H4 (cell line): ENCODE results near the gene KNL1. TPM values are rescaled to one million over a fixed set of nuclear protein-coding genes. Genes with fewer than 3 reads are reported as not detected.
"Not testable (repeated sequence)": the region's sequence is repeated elsewhere in the genome, so short reads cannot be mapped to it uniquely, and the experiment has no call there.

ENCODE experiments used
- DNase-seq: peaks from one replicate; pipeline ENCODE4 v3.0.0-alpha.2; 2015; ENCODE audit warnings: low spot score
- total RNA-seq: library from RNA; depleted of rRNA; stranded (reverse); fragments of >200 nt; shearing (Covaris generic); gene quantifications from 2 replicates; pipeline ENCODE4 v1.2.3, GENCODE V29; 2014

Gene KNL1
- total RNA-seq, 1 experiment from 2014 or later = 18.8 TPM

DNA sequence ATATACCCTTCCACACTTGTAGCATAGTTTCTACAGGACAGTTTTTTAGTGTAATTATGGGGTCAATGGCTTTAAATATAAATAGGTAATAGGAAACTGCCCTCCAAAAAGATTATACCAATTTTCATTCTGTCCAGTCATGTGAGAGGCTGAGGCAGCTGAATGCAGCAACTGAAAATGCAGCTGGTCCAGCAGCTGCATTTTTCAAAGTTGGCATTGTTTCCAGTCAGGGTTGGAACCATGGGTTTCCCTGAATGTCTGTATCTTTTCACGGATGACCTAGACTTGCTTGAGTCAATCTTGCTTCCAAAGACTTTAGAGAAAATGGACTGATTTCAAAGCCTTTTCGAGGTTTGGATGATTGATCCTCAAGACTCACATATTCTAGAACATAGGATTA, 9.9 kb upstream of the KNL1 start:
- DNase-seq = no peak

GRCh38 chr15:40590667-40591050, 3.4 kb upstream of the KNL1 start:
- no peak for DNase-seq

DNA sequence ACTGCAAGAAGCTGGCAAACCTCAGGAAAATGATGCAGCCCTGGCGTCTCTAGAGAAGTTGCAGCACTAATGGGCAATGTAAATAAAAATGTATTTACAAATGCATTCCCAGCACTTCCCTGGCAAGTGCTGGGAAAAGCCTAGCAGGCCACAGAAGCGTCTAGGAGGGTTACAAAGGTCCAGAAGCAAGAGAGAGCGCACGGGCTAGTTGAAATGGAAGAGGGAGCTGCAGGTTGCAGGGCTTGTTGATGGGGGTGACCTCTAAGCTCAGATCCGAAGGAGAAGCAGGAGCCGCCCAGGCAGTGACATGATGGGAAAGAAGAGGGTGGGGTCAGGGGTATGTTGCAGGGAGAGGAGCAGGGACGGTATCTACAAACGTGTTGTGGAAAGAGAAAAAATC, 2.7 kb upstream of the KNL1 start:
- DNase-seq = no peak

DNA sequence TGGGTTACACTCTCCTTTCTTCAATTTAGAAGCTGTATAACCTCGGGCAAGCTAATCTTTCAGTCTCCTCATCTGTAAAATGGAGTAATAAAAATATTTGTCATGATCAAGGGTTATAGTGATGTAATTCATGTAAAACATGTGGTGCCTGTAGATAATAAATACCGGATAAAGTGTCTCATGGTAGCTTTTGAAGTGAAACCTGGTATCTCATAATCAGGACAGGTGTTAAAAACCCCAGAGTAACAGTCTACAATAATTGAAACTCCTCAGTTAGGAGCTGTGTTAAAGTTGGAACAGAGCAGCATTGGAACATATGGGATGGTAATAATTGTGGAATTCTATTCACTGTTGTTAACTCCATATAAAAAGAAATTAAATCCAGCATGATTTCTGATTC, 884 bp upstream of the KNL1 start:
- no peak for DNase-seq

DNA sequence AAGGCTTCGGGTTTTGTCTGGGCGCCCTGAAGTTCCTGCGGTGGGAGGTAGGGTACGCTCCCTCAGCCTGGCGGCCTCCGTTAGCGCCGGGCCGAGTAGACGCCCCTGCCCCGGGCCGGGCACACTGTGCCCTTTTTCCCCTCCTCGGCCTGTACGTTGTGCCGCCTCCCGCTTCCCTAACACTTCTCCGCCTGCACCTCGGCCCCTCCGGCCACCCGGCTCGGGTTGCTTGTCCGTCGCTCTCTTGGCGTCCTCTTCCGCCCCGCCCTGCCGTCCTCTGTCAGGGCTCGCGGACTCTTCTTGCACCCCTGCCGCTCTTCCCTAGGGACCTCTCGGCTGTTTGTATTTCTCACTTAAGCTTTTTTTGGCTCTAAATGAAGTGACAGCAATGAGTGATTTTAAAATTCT, 384 bp downstream of the KNL1 start:
- DNase-seq = peak; percentile 45

GRCh38 chr15:40595219-40595618, 1.2 kb downstream of the KNL1 start:
- no peak for DNase-seq

DNA sequence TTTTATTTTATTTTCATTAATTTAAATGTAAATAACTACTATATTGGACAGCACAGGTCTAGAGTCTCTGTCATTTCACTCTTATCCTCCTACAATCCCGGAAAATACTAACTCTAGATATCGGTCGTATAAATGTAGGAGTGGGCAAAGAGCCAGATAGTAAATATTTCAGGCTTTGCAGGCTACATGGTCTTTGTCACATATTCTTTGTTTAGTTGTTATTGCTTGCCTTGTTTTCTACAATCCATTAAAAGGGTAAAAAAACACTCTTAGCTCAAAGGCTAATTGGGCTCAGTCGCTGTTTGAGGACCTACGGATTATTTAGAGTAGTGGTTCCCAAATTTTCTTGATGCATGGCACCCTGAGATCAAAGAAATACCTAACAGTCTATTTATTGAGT, 1.7 kb downstream of the KNL1 start:
- no peak for DNase-seq

GRCh38 chr15:40597024-40597423, 3.0 kb downstream of the KNL1 start:
- DNase-seq = no peak

- DNase-seq = no peak
These were observed 4.1 kb downstream of the KNL1 start for GRCh38 chr15:40598126-40598525.

- no peak for DNase-seq
These were observed 4.6 kb downstream of the KNL1 start for GRCh38 chr15:40598672-40599071.

- DNase-seq = no peak
These were observed 6.9 kb downstream of the KNL1 start for GRCh38 chr15:40600956-40601355.

DNA sequence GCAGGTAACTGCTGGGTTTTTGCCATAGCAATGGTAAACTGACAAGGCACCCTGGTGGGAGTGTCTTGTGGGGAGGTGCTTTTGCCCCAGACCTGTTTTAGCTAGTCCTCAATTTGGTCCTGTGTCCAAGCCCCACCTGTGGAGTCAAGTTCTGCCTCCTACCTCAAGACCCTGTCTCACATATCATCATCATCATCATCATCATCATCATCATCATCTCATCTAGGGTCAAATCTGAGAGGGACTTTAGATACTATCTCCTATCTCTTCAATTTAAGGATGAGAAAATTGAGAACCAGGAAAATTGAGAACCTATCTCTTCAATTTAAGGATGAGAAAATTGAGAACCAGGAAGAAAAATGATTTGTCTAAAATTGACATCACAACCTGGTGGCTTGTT, 9.9 kb downstream of the KNL1 start:
- no peak for DNase-seq

DNA sequence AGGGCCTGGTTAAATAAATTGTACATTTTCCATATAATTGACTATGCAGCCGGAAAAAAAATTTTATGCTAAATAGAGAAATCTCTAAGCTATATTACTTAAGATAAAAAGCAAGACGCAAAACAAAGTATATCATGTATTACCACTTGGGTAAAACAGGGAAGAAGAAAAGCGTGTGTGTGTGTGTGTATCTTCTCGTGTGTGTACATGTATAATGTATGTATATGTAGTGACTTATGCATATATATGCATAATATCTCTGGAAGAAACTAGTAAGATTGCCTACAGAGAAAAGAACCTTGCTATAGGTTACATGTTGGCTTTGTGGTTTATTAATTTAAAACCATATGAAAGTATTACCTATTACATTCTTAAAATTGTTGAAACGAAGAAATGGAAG, 19.0 kb downstream of the KNL1 start:
- DNase-seq = no peak

GRCh38 chr15:40618023-40618422, 24.0 kb downstream of the KNL1 start:
- no peak for DNase-seq

GRCh38 chr15:40618906-40619305, 24.9 kb downstream of the KNL1 start:
- no peak for DNase-seq

- no peak for DNase-seq
These were observed 29.3 kb downstream of the KNL1 start for GRCh38 chr15:40623361-40623760.

DNA sequence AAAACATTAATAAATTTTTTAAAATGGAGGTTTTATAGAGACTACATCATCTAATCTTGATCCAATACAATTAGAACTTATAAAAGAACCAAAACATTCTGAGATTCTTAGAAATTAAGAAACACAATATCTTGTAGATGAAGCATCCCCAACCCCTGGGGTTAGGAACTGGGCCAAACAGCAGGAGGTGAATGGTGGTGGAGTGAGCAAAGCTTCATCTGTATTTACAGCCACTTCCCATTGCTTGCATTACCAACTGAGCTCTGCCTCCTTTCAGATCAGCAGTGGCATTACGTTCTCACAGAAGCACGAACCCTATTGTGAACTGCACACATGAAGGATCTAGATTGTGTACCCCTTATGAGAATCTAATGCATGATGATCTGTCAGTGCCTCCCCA, 36.3 kb downstream of the KNL1 start:
- DNase-seq = no peak

GRCh38 chr15:40633178-40633577, 39.1 kb downstream of the KNL1 start:
- peak; percentile 93 for DNase-seq

- no peak for DNase-seq
These were observed 43.2 kb downstream of the KNL1 start for GRCh38 chr15:40637221-40637745.

- DNase-seq = no peak
These were observed 45.6 kb downstream of the KNL1 start for GRCh38 chr15:40639677-40640076.

GRCh38 chr15:40647523-40647922, 53.5 kb downstream of the KNL1 start:
- DNase-seq = no peak

- DNase-seq = no peak
These were observed 56.4 kb downstream of the KNL1 start for GRCh38 chr15:40650479-40650878.

GRCh38 chr15:40660686-40661085, 66.6 kb downstream of the KNL1 start:
- no peak for DNase-seq

DNA sequence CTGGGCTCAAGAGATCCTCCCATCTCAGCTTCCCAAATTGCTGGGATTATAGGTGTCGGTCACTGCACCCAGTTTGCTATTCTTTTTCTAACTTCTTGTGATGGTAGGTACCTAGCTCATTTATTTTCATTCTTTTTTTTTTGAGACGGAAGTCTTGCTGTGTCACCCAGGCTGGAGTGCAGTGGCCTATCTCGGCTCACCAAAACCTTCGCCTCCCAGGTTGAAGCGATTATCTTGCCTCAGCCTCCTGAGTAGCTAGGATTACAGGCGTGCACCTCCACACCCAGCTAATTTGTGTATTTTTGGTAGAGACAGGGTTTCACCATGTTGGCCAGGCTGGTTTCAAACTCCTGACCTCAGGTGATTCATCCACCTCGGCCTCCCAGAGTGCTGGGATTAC, 70.9 kb downstream of the KNL1 start:
- DNase-seq = no peak

DNA sequence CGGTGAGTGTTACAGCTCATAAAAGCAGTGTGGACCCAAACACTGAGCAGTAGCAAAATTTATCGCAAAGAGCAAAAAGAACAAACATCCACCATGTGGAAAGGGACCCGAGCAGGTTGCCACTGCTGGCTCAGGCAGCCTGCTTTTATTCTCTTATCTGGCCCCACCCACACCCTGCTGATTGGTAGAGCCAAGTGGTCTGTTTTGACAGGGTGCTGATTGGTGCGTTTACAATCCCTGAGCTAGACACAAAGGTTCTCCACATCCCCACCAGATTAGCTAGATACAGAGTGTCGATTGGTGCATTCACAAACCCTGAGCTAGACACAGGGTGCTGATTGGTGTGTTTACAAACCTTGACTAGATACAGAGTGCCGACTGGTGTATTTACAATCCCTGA, 82.2 kb downstream of the KNL1 start:
- not testable (repeated sequence) for DNase-seq
